Endothelial cell of umbilical vein (primary cell): ENCODE data around the gene AADAC.

Experiments used
- CTCF ChIP-seq, 2 donors: IDR thresholded peaks; 1 replicate in 1 of 2; 2 replicates in 1 of 2; pipeline ENCODE4 v1.5.1; 2011; ENCODE audit warnings: low read length in 2 of 2, mild to moderate bottlenecking in 2 of 2, moderate library complexity in 2 of 2, control low read depth in 1 of 2, inconsistent platforms in 1 of 2, low read depth in 1 of 2; ENCODE audit not compliant: insufficient read depth in 1 of 2; ENCODE audit errors: extremely low read depth in 1 of 2
- EZH2 ChIP-seq: IDR thresholded peaks from 2 replicates; pipeline ENCODE4 v1.6.1; 2012; ENCODE audit warnings: borderline replicate concordance, low read depth, mild to moderate bottlenecking, moderate library complexity, low read length, inconsistent platforms; ENCODE audit not compliant: severe bottlenecking
- JUN ChIP-seq: IDR thresholded peaks from 2 replicates; pipeline ENCODE4 v1.6.1; 2011; ENCODE audit warnings: borderline replicate concordance, low read depth; ENCODE audit not compliant: insufficient read length, insufficient read depth
- MAX ChIP-seq: IDR thresholded peaks from 2 replicates; pipeline ENCODE4 v1.6.1; 2011; ENCODE audit not compliant: insufficient read depth, insufficient read length
- MYC ChIP-seq: IDR thresholded peaks from one replicate; pipeline ENCODE4 v1.6.1; 2011; ENCODE audit warnings: mild to moderate bottlenecking, low read depth, low read length
- POLR2A ChIP-seq: IDR thresholded peaks from 2 replicates; pipeline ENCODE4 v1.6.1; 2012; ENCODE audit warnings: low read depth, mild to moderate bottlenecking, control low read depth, low read length

GRCh38 chr3:151798466-151798865 lies 15.4 kb upstream of the AADAC start:
- TF ChIP-seq CTCF (IDR thresholded peaks at IDR 0.05; ENCODE audit: extremely low read depth in 1 of 2, insufficient read depth in 1 of 2, low read depth in 1 of 2, low read length in 2 of 2) (no peak), MAX (no peak), EZH2 (no peak), MYC (no peak), POLR2A (no peak), JUN (no peak)
